Thoracic aorta (tissue), 2 donors: ENCODE results near the gene SIAH1. TPM values are rescaled to one million over a fixed set of nuclear protein-coding genes. Genes with fewer than 3 reads are reported as not detected.
"Not testable (repeated sequence)": the region's sequence is repeated elsewhere in the genome, so short reads cannot be mapped to it uniquely, and the experiment has no call there.

ENCODE experiments used
- ATAC-seq: fragments of 150-250 bp; one replicate; pipeline ENCODE4 v1.8.0; 2017; ENCODE audit warnings: low read depth; ENCODE audit not compliant: insufficient number of reproducible peaks, low FRiP score
- DNase-seq: peaks from one replicate; pipeline ENCODE4 v3.0.0-alpha.2; 2020; ENCODE audit warnings: low spot score
- H3K27ac ChIP-seq, 2 donors: fragments of 200-600 bp; sonication (generic); 1 replicate in 1 of 2; 2 replicates in 1 of 2; pipeline ENCODE4 v1.5.1; 2016; ENCODE audit warnings: mild to moderate bottlenecking in 2 of 2, moderate library complexity in 2 of 2
- H3K27me3 ChIP-seq: fragments of 200-600 bp; sonication (generic); replicated peaks from 2 replicates; pipeline ENCODE4 v1.6.0; 2016; ENCODE audit warnings: mild to moderate bottlenecking; ENCODE audit not compliant: insufficient read depth
- H3K36me3 ChIP-seq: fragments of 200-600 bp; sonication (generic); one replicate; pipeline ENCODE4 v1.5.1; 2016
- H3K4me1 ChIP-seq, 2 donors: fragments of 200-600 bp; sonication (generic); 1 replicate in 1 of 2; 2 replicates in 1 of 2; pipeline versions ENCODE4 v1.5.1 to v1.6.0; 2016; ENCODE audit warnings: low read depth in 2 of 2, mild to moderate bottlenecking in 1 of 2; ENCODE audit not compliant: control insufficient read depth in 1 of 2
- H3K4me3 ChIP-seq: fragments of 200-600 bp; sonication (generic); 2 replicates; pipeline ENCODE4 v1.5.1; 2016; ENCODE audit warnings: mild to moderate bottlenecking
- H3K9me3 ChIP-seq: fragments of 200-600 bp; sonication (generic); 2 replicates; pipeline ENCODE4 v1.5.1; 2016
- total RNA-seq, 2 donors: library from RNA; depleted of rRNA; stranded (reverse); fragments of >200 nt; gene quantifications; one replicate each; pipeline versions ENCODE4 v1.1.0 to v1.2.3, GENCODE V29; 2016
- TF ChIP-seq, protein P1 (sequence below): fragments of 200-600 bp; sonication (generic); IDR thresholded peaks from one replicate; pipeline ENCODE4 v1.5.1; 2019; ENCODE audit warnings: antibody characterized with exemption

Gene SIAH1
- total RNA-seq, 2 donors from 2014 or later = 28.2 to 40.8 TPM

DNA sequence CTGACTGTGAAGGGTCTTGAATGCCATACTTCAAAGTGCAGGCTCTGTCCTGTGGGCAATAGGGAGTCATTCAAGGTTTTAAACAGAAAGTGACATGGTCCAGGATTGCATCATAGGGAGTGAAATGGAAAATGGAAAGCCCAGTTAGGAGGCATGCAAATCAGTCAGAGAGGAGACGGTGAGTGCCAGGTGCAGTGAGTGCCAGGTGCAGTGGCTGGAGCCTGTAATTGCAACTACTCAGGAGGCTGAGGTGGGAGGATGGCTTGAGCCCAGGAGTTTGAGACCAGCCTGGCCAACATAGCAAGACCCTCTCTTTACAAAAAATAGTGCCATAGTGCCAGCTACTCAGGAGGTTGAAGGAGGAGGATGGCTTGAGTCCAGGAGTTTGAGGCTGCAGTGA lies 35.2 kb upstream of the SIAH1 start:
- Histone ChIP-seq H3K27ac (no peak overlapping the region), H3K27me3 (no peaks in the 10 kb centered on the region), H3K4me3 (no peak overlapping the region), H3K4me1 (no peaks in the 10 kb centered on the region), H3K9me3 (no peaks in the 10 kb centered on the region), H3K36me3 (no peaks in the 10 kb centered on the region)
- TF ChIP-seq, protein P1, sequence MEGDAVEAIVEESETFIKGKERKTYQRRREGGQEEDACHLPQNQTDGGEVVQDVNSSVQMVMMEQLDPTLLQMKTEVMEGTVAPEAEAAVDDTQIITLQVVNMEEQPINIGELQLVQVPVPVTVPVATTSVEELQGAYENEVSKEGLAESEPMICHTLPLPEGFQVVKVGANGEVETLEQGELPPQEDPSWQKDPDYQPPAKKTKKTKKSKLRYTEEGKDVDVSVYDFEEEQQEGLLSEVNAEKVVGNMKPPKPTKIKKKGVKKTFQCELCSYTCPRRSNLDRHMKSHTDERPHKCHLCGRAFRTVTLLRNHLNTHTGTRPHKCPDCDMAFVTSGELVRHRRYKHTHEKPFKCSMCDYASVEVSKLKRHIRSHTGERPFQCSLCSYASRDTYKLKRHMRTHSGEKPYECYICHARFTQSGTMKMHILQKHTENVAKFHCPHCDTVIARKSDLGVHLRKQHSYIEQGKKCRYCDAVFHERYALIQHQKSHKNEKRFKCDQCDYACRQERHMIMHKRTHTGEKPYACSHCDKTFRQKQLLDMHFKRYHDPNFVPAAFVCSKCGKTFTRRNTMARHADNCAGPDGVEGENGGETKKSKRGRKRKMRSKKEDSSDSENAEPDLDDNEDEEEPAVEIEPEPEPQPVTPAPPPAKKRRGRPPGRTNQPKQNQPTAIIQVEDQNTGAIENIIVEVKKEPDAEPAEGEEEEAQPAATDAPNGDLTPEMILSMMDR = no peak
- DNase-seq (no peak), ATAC-seq (no peak)

DNA sequence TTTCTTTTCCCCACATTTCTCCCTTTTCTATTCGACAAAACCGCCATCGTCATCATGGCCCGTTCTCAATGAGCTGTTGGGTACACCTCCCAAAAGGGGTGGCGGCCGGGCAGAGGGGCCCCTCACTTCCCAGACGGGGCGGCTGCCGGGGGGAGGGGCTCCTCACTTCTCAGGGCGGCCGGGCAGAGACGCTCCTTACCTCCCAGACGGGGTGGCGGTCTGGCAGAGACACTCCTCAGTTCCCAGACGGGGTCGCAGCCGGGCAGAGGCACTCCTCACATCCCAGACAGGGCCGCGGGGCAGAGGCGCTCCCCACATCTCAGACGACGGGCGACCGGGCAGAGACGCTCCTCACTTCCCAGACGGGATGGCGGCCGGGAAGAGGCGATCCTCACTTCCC lies 31.4 kb upstream of the SIAH1 start:
- H3K4me1 ChIP-seq, H3K27me3 ChIP-seq, H3K36me3 ChIP-seq, H3K4me3 ChIP-seq, DNase-seq, ATAC-seq, H3K9me3 ChIP-seq, H3K27ac ChIP-seq: not testable (repeated sequence)

DNA sequence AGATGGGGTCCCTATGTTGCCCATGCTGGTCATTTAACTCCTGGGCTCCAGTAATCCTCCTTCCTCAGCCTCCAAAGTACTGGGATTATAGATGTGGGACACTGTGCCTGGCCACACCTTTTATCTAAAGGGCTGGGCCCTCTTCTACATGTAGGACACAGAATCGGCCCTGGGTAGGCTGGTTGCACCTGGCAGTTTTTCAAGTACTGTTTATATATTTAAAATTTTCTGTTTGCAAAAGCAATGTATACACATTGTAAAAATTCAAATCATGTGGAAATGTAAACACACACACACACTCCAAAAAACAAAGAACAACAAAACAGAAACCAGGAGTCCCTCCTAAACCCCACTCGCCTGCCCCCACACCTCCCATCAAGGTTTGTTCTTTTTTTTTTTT lies 28.1 kb upstream of the SIAH1 start:
- H3K9me3 ChIP-seq = no peaks in the 10 kb centered on the region
- TF ChIP-seq, protein P1 = no peak
- no peak overlapping the region for H3K27ac ChIP-seq
- DNase-seq = no peak
- no peaks in the 10 kb centered on the region for H3K27me3 ChIP-seq
- no peak for ATAC-seq
- H3K4me3 ChIP-seq = no peak overlapping the region
- no peaks in the 10 kb centered on the region for H3K4me1 ChIP-seq
- H3K36me3 ChIP-seq = no peaks in the 10 kb centered on the region

DNA sequence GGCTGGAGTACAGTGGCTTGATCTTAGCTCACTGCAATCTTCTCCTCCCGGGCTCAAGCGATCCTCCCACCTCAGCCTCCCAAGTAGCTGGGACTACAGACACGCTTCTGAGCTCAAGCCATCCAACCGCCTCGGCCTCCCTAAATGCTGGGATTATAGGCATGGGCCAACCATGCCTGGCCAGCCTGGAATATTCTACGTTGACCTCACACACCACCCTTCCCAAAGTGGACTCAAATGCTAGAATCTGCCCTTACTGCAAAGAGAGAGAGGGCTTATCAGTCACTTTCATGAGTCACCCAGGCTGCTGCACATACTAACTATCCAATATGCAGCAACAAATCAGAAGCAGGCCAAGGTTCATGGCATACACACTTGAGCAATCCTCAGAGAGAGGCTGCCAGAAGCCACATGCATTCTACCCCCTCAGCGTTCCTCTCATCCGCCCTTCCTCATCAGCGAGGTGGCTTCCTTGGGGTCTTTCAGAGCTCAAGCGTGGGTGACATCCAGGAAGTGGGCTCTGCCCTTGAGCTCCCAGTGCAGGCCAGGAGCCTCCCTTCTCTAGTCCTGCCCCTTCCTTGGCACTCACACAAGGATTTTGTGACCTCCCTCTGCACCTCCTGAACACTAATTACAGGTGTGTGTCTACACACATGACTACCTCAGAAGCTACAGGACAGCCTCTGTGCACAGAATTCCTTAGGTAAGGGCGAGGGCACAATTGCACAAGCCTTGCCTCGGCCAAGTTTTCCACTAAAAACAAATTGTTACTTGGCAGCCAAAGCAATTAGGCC lies 24.8 kb upstream of the SIAH1 start:
- H3K4me3 ChIP-seq = no peak overlapping the region
- H3K9me3 ChIP-seq = no peaks in the 10 kb centered on the region
- no peak for ATAC-seq
- TF ChIP-seq, protein P1 = no peak
- DNase-seq = no peak
- H3K27me3 ChIP-seq = no peaks in the 10 kb centered on the region
- H3K4me1 ChIP-seq = no peaks in the 10 kb centered on the region
- no peaks in the 10 kb centered on the region for H3K36me3 ChIP-seq
- no peak overlapping the region for H3K27ac ChIP-seq

DNA sequence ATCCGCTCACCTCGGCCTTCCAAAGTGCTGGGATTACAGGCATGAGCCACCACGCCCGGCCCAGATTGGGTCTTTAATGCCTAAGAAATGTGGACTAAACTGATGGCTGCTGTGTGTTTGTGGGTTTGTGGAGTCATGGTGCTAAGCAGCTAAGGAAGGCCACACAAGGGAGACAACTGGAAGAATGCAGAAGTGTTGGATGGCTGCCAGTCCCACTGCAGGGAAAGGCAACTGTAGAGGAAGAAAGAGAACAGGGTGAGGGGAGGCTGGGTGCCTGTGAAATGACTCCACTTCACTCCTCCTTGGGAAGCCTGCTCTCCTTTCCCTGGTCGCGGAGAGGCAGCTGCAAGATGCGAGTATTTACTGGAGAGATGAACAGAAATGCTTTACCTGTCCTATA lies 23.5 kb upstream of the SIAH1 start:
- H3K4me1 ChIP-seq = no peaks in the 10 kb centered on the region
- no peaks in the 10 kb centered on the region for H3K36me3 ChIP-seq
- H3K27ac ChIP-seq = no peak overlapping the region
- ATAC-seq = no peak
- no peaks in the 10 kb centered on the region for H3K27me3 ChIP-seq
- H3K4me3 ChIP-seq = no peak overlapping the region
- TF ChIP-seq, protein P1 = no peak
- H3K9me3 ChIP-seq = no peaks in the 10 kb centered on the region
- no peak for DNase-seq

DNA sequence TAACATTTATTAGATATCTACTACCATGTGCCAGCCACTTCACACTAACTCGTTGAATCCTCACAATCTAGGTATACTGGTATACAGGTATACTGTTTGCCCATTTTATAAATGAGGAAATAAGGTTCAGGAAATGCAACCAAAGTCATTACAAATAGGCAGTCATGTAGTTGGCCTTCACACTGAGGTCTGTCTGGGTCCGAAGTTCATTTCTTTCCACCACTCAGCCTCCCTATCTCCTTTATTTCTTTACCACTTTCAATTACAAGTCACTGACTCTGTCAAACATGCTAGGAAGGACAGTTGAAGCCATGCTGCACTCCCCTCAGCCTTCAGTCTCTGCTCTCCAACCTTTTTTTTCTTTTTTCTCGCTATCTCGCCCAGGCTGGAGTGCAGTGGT lies 20.7 kb upstream of the SIAH1 start:
- ATAC-seq = no peak
- DNase-seq = no peak

More for the DNA sequence above, 20.7 kb upstream of the SIAH1 start:
- Histone ChIP-seq H3K27ac (no peak overlapping the region), H3K4me1 (no peaks in the 10 kb centered on the region), H3K4me3 (no peak overlapping the region), H3K27me3 (no peaks in the 10 kb centered on the region), H3K9me3 (no peaks in the 10 kb centered on the region), H3K36me3 (no peaks in the 10 kb centered on the region)
- TF ChIP-seq, protein P1 = no peak
